Sciatic nerve (tissue), 1 donor: ENCODE results near the gene SULT1A2. TPM values are rescaled to one million over a fixed set of nuclear protein-coding genes. Genes with fewer than 3 reads are reported as not detected.

Experiments used
- total RNA-seq: library from RNA; stranded (reverse); fragmentation: NEBNext Ultra II Directional; extraction: Animal tissue kit (Norgen Biotek cat#: 25700); gene quantifications from one replicate; pipeline ENCODE4 v1.2.1, GENCODE V29; 2021
- donor health status: DM: no; HTN: no; CAD: no.

Gene SULT1A2
- total RNA-seq, 1 donor from 2014 or later: 4.5 TPM

Other genes starting within 250 kb of the SULT1A2 start
- gene NPIPB6, start 233.5 kb downstream of the SULT1A2 start, total RNA-seq: 8.5 TPM
- gene EIF3CL, start 193.2 kb downstream of the SULT1A2 start, total RNA-seq: 49.8 TPM
- not detected for gene NPIPB7, start 124.7 kb downstream of the SULT1A2 start, total RNA-seq
- gene CLN3, start 105.0 kb downstream of the SULT1A2 start, total RNA-seq: 26.8 TPM
- 2.9 TPM for gene APOBR, start 102.4 kb downstream of the SULT1A2 start, total RNA-seq
- not detected for gene IL27, start 90.2 kb downstream of the SULT1A2 start, total RNA-seq
- 99.3 TPM for gene NUPR1, start 58.1 kb downstream of the SULT1A2 start, total RNA-seq
- 30.9 TPM for gene SGF29, start 43.1 kb downstream of the SULT1A2 start, total RNA-seq
- 40.0 TPM for gene SULT1A1, start 13.0 kb upstream of the SULT1A2 start, total RNA-seq
- 7.5 TPM for gene NPIPB8, start 41.0 kb upstream of the SULT1A2 start, total RNA-seq
- 306 TPM for gene EIF3C, start 114.4 kb upstream of the SULT1A2 start, total RNA-seq
- gene NPIPB9, start 154.7 kb upstream of the SULT1A2 start, total RNA-seq: 1.6 TPM
- 116 TPM for gene ATXN2L, start 225.9 kb upstream of the SULT1A2 start, total RNA-seq
- gene TUFM, start 249.3 kb upstream of the SULT1A2 start, total RNA-seq: 69.4 TPM